CD4-positive, alpha-beta T cell (primary cell): Measurements from ENCODE around the gene ABCC2. TPM values are rescaled to one million over a fixed set of nuclear protein-coding genes. Genes with fewer than 3 reads are reported as not detected.
"Not testable (repeated sequence)": the region's sequence is repeated elsewhere in the genome, so short reads cannot be mapped to it uniquely, and the experiment has no call there.

Source experiments
- ATAC-seq: fragments of 200-7000 bp; cut with Tn5 transposase; one replicate; pipeline ENCODE4 v1.10.0; 2022; ENCODE audit warnings: mild to moderate bottlenecking; ENCODE audit not compliant: poor library complexity
- CTCF ChIA-PET: fragments of 350-600 bp; sonication (Branson Sonifier 250); formaldehyde crosslinking; loops from one replicate; lab custom pipeline; 2021; ENCODE audit warnings: antibody characterized with exemption, inconsistent platforms; lab: Charles Lee
- POLR2A ChIA-PET: fragments of 350-600 bp; sonication (Branson Sonifier 250); formaldehyde crosslinking; loops from one replicate; lab custom pipeline; 2021; ENCODE audit warnings: antibody characterized with exemption, inconsistent platforms; lab: Charles Lee
- DNase-seq, 14 experiments: peaks; one replicate each; pipeline ENCODE4 v3.0.0-alpha.2; 2013 to 2020; ENCODE audit warnings: mixed read lengths in 2 of 14
- H3K27ac ChIP-seq, 2 donors: one replicate each; pipeline versions ENCODE4 v1.5.1 to v1.7.0; 2013; ENCODE audit warnings: low read length in 2 of 2, low read depth in 1 of 2, mild to moderate bottlenecking in 1 of 2
- H3K27me3 ChIP-seq, 2 experiments: 1 replicate in 1 of 2; 2 replicates in 1 of 2; pipeline versions ENCODE4 v1.6.1 to v1.7.0; 2013; ENCODE audit warnings: low read length in 2 of 2, control low read depth in 1 of 2, mild to moderate bottlenecking in 1 of 2, moderate library complexity in 1 of 2; ENCODE audit not compliant: insufficient read depth in 2 of 2, control insufficient read depth in 1 of 2
- H3K36me3 ChIP-seq: one replicate; pipeline ENCODE4 v1.6.1; 2013; ENCODE audit warnings: low read length, control low read depth; ENCODE audit not compliant: insufficient read depth
- H3K4me1 ChIP-seq: one replicate; pipeline ENCODE4 v1.6.1; 2013; ENCODE audit warnings: low read length, control low read depth; ENCODE audit not compliant: insufficient read depth
- H3K4me3 ChIP-seq: one replicate; pipeline ENCODE4 v1.5.1; 2013; ENCODE audit warnings: mild to moderate bottlenecking, low read length, moderate library complexity
- H3K9me3 ChIP-seq, 2 experiments: 1 replicate in 1 of 2; 2 replicates in 1 of 2; pipeline versions ENCODE4 v1.6.1 to v1.7.0; 2013; ENCODE audit warnings: low read length in 2 of 2, mild to moderate bottlenecking in 2 of 2, control low read depth in 1 of 2, moderate library complexity in 1 of 2; ENCODE audit not compliant: control insufficient read depth in 1 of 2, insufficient read depth in 1 of 2
- H3K27ac Mint-ChIP-seq: one replicate; pipeline ENCODE4 v1.8.0; 2020; ENCODE audit warnings: mixed read lengths
- H3K27me3 Mint-ChIP-seq: one replicate; pipeline ENCODE4 v1.8.0; 2021; ENCODE audit warnings: mixed read lengths
- H3K36me3 Mint-ChIP-seq: one replicate; pipeline ENCODE4 v1.8.0; 2021; ENCODE audit warnings: low read depth, mixed read lengths
- H3K4me1 Mint-ChIP-seq: one replicate; pipeline ENCODE4 v1.8.0; 2021; ENCODE audit warnings: low read depth, mixed read lengths
- H3K4me3 Mint-ChIP-seq: one replicate; pipeline ENCODE4 v1.8.0; 2020; ENCODE audit warnings: mild to moderate bottlenecking, mixed read lengths
- H3K9me3 Mint-ChIP-seq: one replicate; pipeline ENCODE4 v1.8.0; 2020; ENCODE audit warnings: mixed read lengths
- intact Hi-C, 2 experiments: fragments of 100-400 bp; cut with DNase I in 1 of 2; cut with micrococcal nuclease in 1 of 2; formaldehyde crosslinking; loops; one replicate each; pipeline versions ENCODE4 v1.15.1 to v1.9.0; 2023 to 2025; cut with DNase I, micrococcal nuclease
- total RNA-seq, 174 experiments: library from RNA in 2 of 174; stranded (reverse) in 2 of 174; gene quantifications; one replicate each; pipeline ENCODE4 v1.2.3 and lab custom pipeline; 2021 to 2026
- TF ChIP-seq, protein P1 (sequence below): fragments of 200-600 bp; IDR thresholded peaks from one replicate; pipeline ENCODE4 v1.8.0; 2022; ENCODE audit warnings: antibody characterized with exemption, mild to moderate bottlenecking

The ABCC2 gene
- total RNA-seq, 2 experiments from 2014 or later: 3.0 to 3.4 TPM

- ChIA-PET CTCF (interaction anchor here (2.1 kb wide), 1 partner anchor 10 kb away, joined by 7 read pairs; the partner anchor contains the start of genes COX15 and CUTC), POLR2A (interaction anchor here (1.6 kb wide), 1 partner anchor 11 kb away, joined by 8 read pairs; the partner anchor contains the start of genes COX15 and CUTC)
- DNase-seq (no peak), ATAC-seq (no peak)
- no peaks in the 10 kb centered on the region for H3K27me3 ChIP-seq
- TF ChIP-seq, protein P1, sequence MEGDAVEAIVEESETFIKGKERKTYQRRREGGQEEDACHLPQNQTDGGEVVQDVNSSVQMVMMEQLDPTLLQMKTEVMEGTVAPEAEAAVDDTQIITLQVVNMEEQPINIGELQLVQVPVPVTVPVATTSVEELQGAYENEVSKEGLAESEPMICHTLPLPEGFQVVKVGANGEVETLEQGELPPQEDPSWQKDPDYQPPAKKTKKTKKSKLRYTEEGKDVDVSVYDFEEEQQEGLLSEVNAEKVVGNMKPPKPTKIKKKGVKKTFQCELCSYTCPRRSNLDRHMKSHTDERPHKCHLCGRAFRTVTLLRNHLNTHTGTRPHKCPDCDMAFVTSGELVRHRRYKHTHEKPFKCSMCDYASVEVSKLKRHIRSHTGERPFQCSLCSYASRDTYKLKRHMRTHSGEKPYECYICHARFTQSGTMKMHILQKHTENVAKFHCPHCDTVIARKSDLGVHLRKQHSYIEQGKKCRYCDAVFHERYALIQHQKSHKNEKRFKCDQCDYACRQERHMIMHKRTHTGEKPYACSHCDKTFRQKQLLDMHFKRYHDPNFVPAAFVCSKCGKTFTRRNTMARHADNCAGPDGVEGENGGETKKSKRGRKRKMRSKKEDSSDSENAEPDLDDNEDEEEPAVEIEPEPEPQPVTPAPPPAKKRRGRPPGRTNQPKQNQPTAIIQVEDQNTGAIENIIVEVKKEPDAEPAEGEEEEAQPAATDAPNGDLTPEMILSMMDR: no peak
- intact Hi-C loops: no loop called here
- no peak overlapping the region for H3K4me3 ChIP-seq
- peaks cover 89% of the 10 kb centered on the region for H3K36me3 ChIP-seq
- no peak overlapping the region for H3K27ac Mint-ChIP-seq
- no peak overlapping the region for H3K4me3 Mint-ChIP-seq
- no peaks in the 10 kb centered on the region for H3K27me3 Mint-ChIP-seq
- no peak overlapping the region for H3K27ac ChIP-seq
- H3K9me3 ChIP-seq: peaks cover 0 to 24% of the 10 kb centered on the region in 2 experiments
- peaks cover 95% of the 10 kb centered on the region for H3K36me3 Mint-ChIP-seq
- peaks cover 16% of the 10 kb centered on the region for H3K4me1 Mint-ChIP-seq
- H3K9me3 Mint-ChIP-seq: peaks cover 12% of the 10 kb centered on the region
- no peaks in the 10 kb centered on the region for H3K4me1 ChIP-seq
Observed at GRCh38 chr10:99742701-99743100, 39.7 kb upstream of the ABCC2 start.

GRCh38 chr10:99743841-99744240 is 38.6 kb upstream of the ABCC2 start:
- ChIA-PET CTCF (interaction anchor here (2.1 kb wide), 1 partner anchor 11 kb away, joined by 7 read pairs; the partner anchor contains the start of genes COX15 and CUTC), POLR2A (interaction anchor here (1.6 kb wide), 1 partner anchor 12 kb away, joined by 8 read pairs; the partner anchor contains the start of genes COX15 and CUTC)
- Histone ChIP-seq H3K36me3 (peaks cover 96% of the 10 kb centered on the region), H3K27ac (no peak overlapping the region), H3K9me3 (peaks cover 0 to 24% of the 10 kb centered on the region in 2 experiments), H3K27me3 (no peaks in the 10 kb centered on the region), H3K4me1 (no peaks in the 10 kb centered on the region), H3K4me3 (no peak overlapping the region)
- Mint-ChIP-seq H3K9me3 (peaks cover 12% of the 10 kb centered on the region), H3K36me3 (peaks cover 98% of the 10 kb centered on the region), H3K4me3 (no peak overlapping the region), H3K27me3 (no peaks in the 10 kb centered on the region), H3K27ac (no peak overlapping the region), H3K4me1 (peaks cover 17% of the 10 kb centered on the region)
- intact Hi-C loops: no loop called here
- DNase-seq (no peak), ATAC-seq (no peak)
- TF ChIP-seq, protein P1: no peak

DNA sequence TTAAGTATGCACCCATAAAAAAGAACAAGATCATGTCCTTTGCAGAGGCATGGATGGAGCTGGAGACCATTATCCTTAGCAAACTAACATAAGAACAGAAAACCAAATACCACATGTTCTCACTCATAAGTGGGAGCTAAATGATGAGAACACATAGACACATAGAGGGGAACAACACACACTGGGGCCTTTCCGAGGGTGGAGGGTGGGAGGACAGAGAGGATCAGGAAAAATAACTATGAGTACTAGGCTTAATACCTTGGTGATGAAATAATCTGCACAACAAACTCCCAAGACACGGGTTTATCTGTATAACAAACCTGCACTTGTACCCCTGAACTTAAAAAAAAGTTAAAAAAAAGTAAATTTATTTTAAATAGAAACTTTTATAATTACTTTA is 36.3 kb upstream of the ABCC2 start:
- POLR2A ChIA-PET, ATAC-seq, H3K4me3 ChIP-seq, DNase-seq, H3K27me3 ChIP-seq, H3K27me3 Mint-ChIP-seq, H3K9me3 Mint-ChIP-seq, H3K9me3 ChIP-seq, H3K4me1 ChIP-seq, intact Hi-C loops, H3K27ac ChIP-seq, H3K4me3 Mint-ChIP-seq, H3K27ac Mint-ChIP-seq, CTCF ChIA-PET: not testable (repeated sequence)
- H3K36me3 ChIP-seq: peaks cover 93% of the 10 kb centered on the region
- Mint-ChIP-seq H3K4me1 (peaks cover 20% of the 10 kb centered on the region), H3K36me3 (peaks cover 98% of the 10 kb centered on the region)
